SK-N-SH (cell line): ENCODE data around the gene NADSYN1. TPM values are rescaled to one million over a fixed set of nuclear protein-coding genes. Genes with fewer than 3 reads are reported as not detected.

Source experiments
- CTCF ChIA-PET: fragments of 300-600, 350-600 bp; formaldehyde crosslinking; extraction: SDS; loops from one replicate; lab custom pipeline; 2021; lab: Yijun Ruan, JAX
- POLR2A ChIA-PET: fragments of 350-600 bp; sonication (Branson Sonifier 250); formaldehyde crosslinking; extraction: SDS; loops from one replicate; lab custom pipeline; 2020; ENCODE audit warnings: antibody characterized with exemption, inconsistent platforms; lab: Yijun Ruan, JAX
- DNase-seq: peaks from one replicate; pipeline ENCODE4 v3.0.0; 2012
- H2AFZ ChIP-seq: fragments of 200-600 bp; sonication (generic); 2 replicates; pipeline ENCODE4 v1.8.1; 2016; ENCODE audit warnings: antibody characterized with exemption, mild to moderate bottlenecking, low read depth
- H3F3A ChIP-seq: fragments of 200-600 bp; sonication (generic); replicated peaks from 2 replicates; pipeline ENCODE3; 2016; ENCODE audit warnings: antibody characterized with exemption, mild to moderate bottlenecking; ENCODE audit not compliant: insufficient read depth
- H3K27ac ChIP-seq, 2 experiments: fragments of 200-500 bp in 1 of 2; fragments of 200-600 bp in 1 of 2; sonication (Bioruptor generic) in 1 of 2; sonication (generic), shearing (Covaris generic) in 1 of 2; 2 replicates each; pipeline versions ENCODE4 v1.5.1 to v1.6.1; 2014 to 2016; ENCODE audit warnings: low read depth in 2 of 2, inconsistent platforms in 1 of 2, low read length in 1 of 2, mild to moderate bottlenecking in 1 of 2, mixed read lengths in 1 of 2
- H3K27me3 ChIP-seq: fragments of 200-600 bp; sonication (generic), shearing (Covaris generic); 2 replicates; pipeline ENCODE4 v1.6.1; 2016; ENCODE audit warnings: mixed run types; ENCODE audit not compliant: insufficient read depth
- H3K36me3 ChIP-seq, 2 experiments: fragments of 200-500 bp in 1 of 2; fragments of 200-600 bp in 1 of 2; sonication (Bioruptor generic) in 1 of 2; sonication (generic) in 1 of 2; replicated peaks in 1 of 2; 2 replicates each; pipeline versions ENCODE3 to v1.5.1; 2014 to 2016; ENCODE audit warnings: low read length in 1 of 2, mild to moderate bottlenecking in 1 of 2; ENCODE audit not compliant: insufficient read depth in 2 of 2, control insufficient read depth in 1 of 2
- H3K4me1 ChIP-seq, 2 experiments: fragments of 200-500 bp in 1 of 2; fragments of 200-600 bp in 1 of 2; sonication (Bioruptor generic) in 1 of 2; sonication (generic), shearing (Covaris generic) in 1 of 2; 2 replicates each; pipeline versions ENCODE4 v1.5.1 to v1.6.1; 2014 to 2016; ENCODE audit warnings: low read depth in 1 of 2, low read length in 1 of 2, mixed run types in 1 of 2; ENCODE audit not compliant: insufficient read depth in 2 of 2, control insufficient read depth in 1 of 2
- H3K4me2 ChIP-seq: fragments of 200-600 bp; sonication (generic), shearing (Covaris generic); 2 replicates; pipeline ENCODE4 v1.6.1; 2017; ENCODE audit warnings: mixed run types
- H3K4me3 ChIP-seq, 2 experiments: fragments of 200-500 bp in 1 of 2; fragments of 200-600 bp in 1 of 2; sonication (Bioruptor generic) in 1 of 2; sonication (generic), shearing (Covaris generic) in 1 of 2; 2 replicates each; pipeline versions ENCODE4 v1.5.1 to v1.8.1; 2014 to 2016; ENCODE audit warnings: low read depth in 2 of 2, inconsistent platforms in 1 of 2, low read length in 1 of 2, mild to moderate bottlenecking in 1 of 2, mixed read lengths in 1 of 2, moderate library complexity in 1 of 2
- H3K79me2 ChIP-seq: fragments of 200-600 bp; sonication (generic); 2 replicates; pipeline ENCODE4 v1.8.1; 2017; ENCODE audit warnings: mild to moderate bottlenecking; ENCODE audit not compliant: insufficient read depth
- H3K9ac ChIP-seq: fragments of 200-600 bp; sonication (generic); 2 replicates; pipeline ENCODE4 v1.6.1; 2017; ENCODE audit warnings: mixed run types
- H3K9me2 ChIP-seq: fragments of 200-600 bp; sonication (generic); 2 replicates; pipeline ENCODE4 v1.6.1; 2017; ENCODE audit warnings: mixed run types
- H3K9me3 ChIP-seq: fragments of 200-600 bp; sonication (generic); 2 replicates; pipeline ENCODE4 v1.6.1; 2017; ENCODE audit warnings: mixed run types, mild to moderate bottlenecking, moderate library complexity
- H4K20me1 ChIP-seq: fragments of 200-600 bp; sonication (generic); 2 replicates; pipeline ENCODE4 v1.6.1; 2017; ENCODE audit warnings: mild to moderate bottlenecking, mixed run types; ENCODE audit not compliant: insufficient read depth
- CHD2 ChIP-seq: fragments of 150-350 bp; IDR thresholded peaks from 2 replicates; pipeline ENCODE4 v1.6.1; 2018; ENCODE audit warnings: low read length; ENCODE audit not compliant: partially characterized antibody
- ELF1 ChIP-seq: IDR thresholded peaks from 2 replicates; pipeline ENCODE4 v1.4.0; 2012
- EP300 ChIP-seq, 2 experiments: IDR thresholded peaks; 2 replicates each; pipeline versions ENCODE4 v1.4.0 to v1.6.1; 2012; ENCODE audit warnings: borderline replicate concordance in 1 of 2, low read depth in 1 of 2, low read length in 1 of 2
- EZH2phosphoT487 ChIP-seq: fragments of 200-600 bp; sonication (generic); IDR thresholded peaks from 2 replicates; pipeline ENCODE4 v1.6.1; 2017; ENCODE audit warnings: low read depth, mixed run types, mild to moderate bottlenecking, antibody characterized with exemption, moderate library complexity, borderline replicate concordance
- FOSL2 ChIP-seq: IDR thresholded peaks from 2 replicates; pipeline ENCODE4 v1.4.0; 2012; ENCODE audit warnings: low read depth, mild to moderate bottlenecking, moderate library complexity, borderline replicate concordance
- FOXM1 ChIP-seq: IDR thresholded peaks from 2 replicates; pipeline ENCODE4 v1.4.0; 2012; ENCODE audit warnings: low read depth, mild to moderate bottlenecking
- GATA2 ChIP-seq: sonication (generic); formaldehyde crosslinking; IDR thresholded peaks from 2 replicates; pipeline ENCODE4 v1.5.0; 2020; ENCODE audit warnings: mild to moderate bottlenecking, missing genetic modification reagents
- MXI1 ChIP-seq: IDR thresholded peaks from 2 replicates; pipeline ENCODE4 v1.6.1; 2012; ENCODE audit warnings: mild to moderate bottlenecking, low read depth, low read length, improper control_type of control experiment
- NFIC ChIP-seq: IDR thresholded peaks from 2 replicates; pipeline ENCODE4 v1.4.0; 2012; ENCODE audit warnings: borderline replicate concordance
- POLR2AphosphoS5 ChIP-seq: IDR thresholded peaks from 2 replicates; pipeline ENCODE4 v1.6.1; 2012; ENCODE audit warnings: low read depth, low read length
- RAD21 ChIP-seq: IDR thresholded peaks from 2 replicates; pipeline ENCODE4 v1.6.1; 2012; ENCODE audit warnings: mild to moderate bottlenecking, low read length
- RFX5 ChIP-seq: IDR thresholded peaks from 2 replicates; pipeline ENCODE4 v1.6.1; 2012; ENCODE audit warnings: mild to moderate bottlenecking, improper control_type of control experiment, low read length
- RXRA ChIP-seq: IDR thresholded peaks from 2 replicates; pipeline ENCODE4 v1.4.0; 2012; ENCODE audit warnings: low read depth, mild to moderate bottlenecking, borderline replicate concordance
- TAF1 ChIP-seq: IDR thresholded peaks from 2 replicates; pipeline ENCODE4 v1.6.1; 2012; ENCODE audit warnings: low read depth, mild to moderate bottlenecking, low read length, moderate library complexity, borderline replicate concordance
- TEAD4 ChIP-seq: IDR thresholded peaks from 2 replicates; pipeline ENCODE4 v1.4.0; 2012; ENCODE audit warnings: mild to moderate bottlenecking, borderline replicate concordance; ENCODE audit not compliant: insufficient read depth
- YY1 ChIP-seq: IDR thresholded peaks from 2 replicates; pipeline ENCODE4 v1.4.0; 2012; ENCODE audit warnings: low read depth, mild to moderate bottlenecking
- WGBS: methylation state at CpG from one replicate; pipeline ENCODE4 v1.1.6; 2017; ENCODE audit warnings: low lambda C conversion rate; 5-methylcytosine and 5-hydroxymethylcytosine counted together
- polyA plus RNA-seq, 3 experiments: library from polyadenylated mRNA; depleted of rRNA; stranded (reverse); fragments of >200 nt; gene quantifications; 2 replicates each; pipeline ENCODE4 v1.2.3, GENCODE V29; 2012
- TF ChIP-seq, protein P1 (sequence below): fragments of 150-350 bp; IDR thresholded peaks from 2 replicates; pipeline ENCODE4 v1.6.1; 2016; ENCODE audit warnings: mild to moderate bottlenecking, low read depth, low read length
- TF ChIP-seq, protein P2 (sequence below): IDR thresholded peaks from 2 replicates; pipeline ENCODE4 v1.4.0; 2012; ENCODE audit warnings: low read depth, borderline replicate concordance
- TF ChIP-seq, protein P3 (sequence below): IDR thresholded peaks from 2 replicates; pipeline ENCODE4 v1.4.0; 2012; ENCODE audit warnings: low read depth, borderline replicate concordance
- TF ChIP-seq, protein P4 (sequence below): IDR thresholded peaks from 2 replicates; pipeline ENCODE4; 2012

Gene NADSYN1
- polyA plus RNA-seq, 1 of the 3 experiments (the other 2 are of a cell fraction), result 62.5 TPM

DNA sequence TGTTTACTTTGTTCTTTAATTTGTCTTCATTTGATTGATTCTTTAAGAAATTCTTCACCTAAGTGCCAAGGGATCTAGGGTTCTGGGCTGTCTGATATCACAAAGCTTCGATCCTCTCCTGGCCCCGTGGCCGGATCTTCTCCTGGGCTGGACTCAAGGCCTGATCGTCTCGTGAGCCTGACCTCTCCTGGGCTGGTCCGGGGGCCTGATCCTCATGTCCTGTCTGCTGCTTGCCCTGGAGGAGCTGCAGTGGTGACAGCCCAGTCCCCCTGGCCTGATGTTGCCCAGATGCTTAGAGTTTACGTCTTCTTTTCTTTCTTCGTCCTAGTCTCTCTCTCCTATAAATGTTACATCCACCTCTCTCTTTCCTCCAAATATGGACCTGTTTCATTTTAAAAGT, 3.3 kb downstream of the NADSYN1 start:
- Histone ChIP-seq H3K4me3 (no peak overlapping the region), H3K9me2 (no peaks in the 10 kb centered on the region), H4K20me1 (peaks cover 5% of the 10 kb centered on the region), H3K9me3 (no peaks in the 10 kb centered on the region), H3K4me2 (no peak overlapping the region), H3K9ac (no peak overlapping the region), H2AFZ (no peak overlapping the region), H3K27ac (no peak overlapping the region), H3K4me1 (peaks cover 0 to 13% of the 10 kb centered on the region in 2 experiments; a peak in 3 of 4 replicates), H3K79me2 (peaks cover 28% of the 10 kb centered on the region), H3F3A (peaks cover 3% of the 10 kb centered on the region), H3K36me3 (peaks cover 27 to 58% of the 10 kb centered on the region in 2 experiments), H3K27me3 (no peaks in the 10 kb centered on the region)
- POLR2A ChIA-PET, result no interaction called here
- CTCF ChIA-PET, result no interaction called here
- WGBS, result 96% methylated on average over 7 of the region's 8 CpGs
- TF ChIP-seq RFX5 (no peak), CHD2 (no peak), MXI1 (no peak), TAF1 (no peak), POLR2AphosphoS5 (no peak), RAD21 (no peak), EZH2phosphoT487 (no peak), EP300 (IDR thresholded peaks at IDR 0.05; ENCODE audit: borderline replicate concordance in 1 of 2, low read depth in 1 of 2, low read length in 1 of 2) (no peak), TEAD4 (no peak), ELF1 (no peak)
- TF ChIP-seq, protein P1, sequence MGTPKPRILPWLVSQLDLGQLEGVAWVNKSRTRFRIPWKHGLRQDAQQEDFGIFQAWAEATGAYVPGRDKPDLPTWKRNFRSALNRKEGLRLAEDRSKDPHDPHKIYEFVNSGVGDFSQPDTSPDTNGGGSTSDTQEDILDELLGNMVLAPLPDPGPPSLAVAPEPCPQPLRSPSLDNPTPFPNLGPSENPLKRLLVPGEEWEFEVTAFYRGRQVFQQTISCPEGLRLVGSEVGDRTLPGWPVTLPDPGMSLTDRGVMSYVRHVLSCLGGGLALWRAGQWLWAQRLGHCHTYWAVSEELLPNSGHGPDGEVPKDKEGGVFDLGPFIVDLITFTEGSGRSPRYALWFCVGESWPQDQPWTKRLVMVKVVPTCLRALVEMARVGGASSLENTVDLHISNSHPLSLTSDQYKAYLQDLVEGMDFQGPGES, result no peak
- TF ChIP-seq, protein P2, sequence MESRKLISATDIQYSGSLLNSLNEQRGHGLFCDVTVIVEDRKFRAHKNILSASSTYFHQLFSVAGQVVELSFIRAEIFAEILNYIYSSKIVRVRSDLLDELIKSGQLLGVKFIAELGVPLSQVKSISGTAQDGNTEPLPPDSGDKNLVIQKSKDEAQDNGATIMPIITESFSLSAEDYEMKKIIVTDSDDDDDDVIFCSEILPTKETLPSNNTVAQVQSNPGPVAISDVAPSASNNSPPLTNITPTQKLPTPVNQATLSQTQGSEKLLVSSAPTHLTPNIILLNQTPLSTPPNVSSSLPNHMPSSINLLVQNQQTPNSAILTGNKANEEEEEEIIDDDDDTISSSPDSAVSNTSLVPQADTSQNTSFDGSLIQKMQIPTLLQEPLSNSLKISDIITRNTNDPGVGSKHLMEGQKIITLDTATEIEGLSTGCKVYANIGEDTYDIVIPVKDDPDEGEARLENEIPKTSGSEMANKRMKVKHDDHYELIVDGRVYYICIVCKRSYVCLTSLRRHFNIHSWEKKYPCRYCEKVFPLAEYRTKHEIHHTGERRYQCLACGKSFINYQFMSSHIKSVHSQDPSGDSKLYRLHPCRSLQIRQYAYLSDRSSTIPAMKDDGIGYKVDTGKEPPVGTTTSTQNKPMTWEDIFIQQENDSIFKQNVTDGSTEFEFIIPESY, result no peak
- no peak for DNase-seq

DNA sequence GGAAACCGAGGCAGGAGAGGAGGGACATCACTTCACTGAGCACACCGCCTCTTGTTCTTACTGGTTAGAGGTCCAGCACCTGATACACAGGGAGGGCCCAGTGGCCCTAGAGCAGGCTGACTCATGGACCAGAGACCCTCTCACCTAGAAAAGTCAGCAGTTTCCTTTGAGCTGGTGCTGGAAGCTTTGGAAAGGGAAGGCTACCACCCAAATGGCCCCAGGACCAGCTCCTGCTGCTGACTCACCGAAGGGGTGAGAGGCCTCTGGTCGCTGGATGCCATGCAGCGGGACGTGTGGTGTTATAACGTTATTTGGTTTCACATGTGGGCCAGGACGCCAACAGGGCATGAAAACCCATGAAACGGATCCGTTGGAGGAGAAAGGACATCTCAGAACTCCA, 3.8 kb downstream of the NADSYN1 start:
- Histone ChIP-seq H3K27me3 (no peaks in the 10 kb centered on the region), H2AFZ (no peak overlapping the region), H3K79me2 (peaks cover 28% of the 10 kb centered on the region), H3K4me1 (peaks cover 0 to 13% of the 10 kb centered on the region in 2 experiments; a peak in 2 of 4 replicates), H3K27ac (no peak overlapping the region), H3F3A (no peaks in the 10 kb centered on the region), H3K9me2 (no peaks in the 10 kb centered on the region), H4K20me1 (peaks cover 5% of the 10 kb centered on the region), H3K4me2 (no peak overlapping the region), H3K36me3 (peaks cover 31 to 59% of the 10 kb centered on the region in 2 experiments), H3K9ac (no peak overlapping the region), H3K9me3 (no peaks in the 10 kb centered on the region), H3K4me3 (no peak overlapping the region)
- ChIA-PET POLR2A (no interaction called here), CTCF (no interaction called here)
- 98% methylated on average over 10 of the region's 10 CpGs for WGBS
- TF ChIP-seq ELF1 (no peak), FOSL2 (no peak), RXRA (no peak), FOXM1 (no peak), YY1 (no peak), NFIC (no peak), RAD21 (no peak), GATA2 (no peak), MXI1 (no peak), TAF1 (no peak)
- TF ChIP-seq, protein P3, sequence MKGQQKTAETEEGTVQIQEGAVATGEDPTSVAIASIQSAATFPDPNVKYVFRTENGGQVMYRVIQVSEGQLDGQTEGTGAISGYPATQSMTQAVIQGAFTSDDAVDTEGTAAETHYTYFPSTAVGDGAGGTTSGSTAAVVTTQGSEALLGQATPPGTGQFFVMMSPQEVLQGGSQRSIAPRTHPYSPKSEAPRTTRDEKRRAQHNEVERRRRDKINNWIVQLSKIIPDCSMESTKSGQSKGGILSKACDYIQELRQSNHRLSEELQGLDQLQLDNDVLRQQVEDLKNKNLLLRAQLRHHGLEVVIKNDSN, result no peak
- TF ChIP-seq, protein P4, sequence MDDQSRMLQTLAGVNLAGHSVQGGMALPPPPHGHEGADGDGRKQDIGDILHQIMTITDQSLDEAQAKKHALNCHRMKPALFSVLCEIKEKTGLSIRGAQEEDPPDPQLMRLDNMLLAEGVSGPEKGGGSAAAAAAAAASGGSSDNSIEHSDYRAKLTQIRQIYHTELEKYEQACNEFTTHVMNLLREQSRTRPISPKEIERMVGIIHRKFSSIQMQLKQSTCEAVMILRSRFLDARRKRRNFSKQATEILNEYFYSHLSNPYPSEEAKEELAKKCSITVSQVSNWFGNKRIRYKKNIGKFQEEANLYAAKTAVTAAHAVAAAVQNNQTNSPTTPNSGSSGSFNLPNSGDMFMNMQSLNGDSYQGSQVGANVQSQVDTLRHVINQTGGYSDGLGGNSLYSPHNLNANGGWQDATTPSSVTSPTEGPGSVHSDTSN, result no peak
- DNase-seq, result no peak
